GM12878 (cell line): Measurements from ENCODE around the gene KIF5C. TPM values are rescaled to one million over a fixed set of nuclear protein-coding genes. Genes with fewer than 3 reads are reported as not detected.

Source experiments
- ATAC-seq: fragments of 200-7000 bp; cut with Tn5 transposase; 3 replicates; pipeline ENCODE4 v1.9.1; 2020; ENCODE audit warnings: mild to moderate bottlenecking, moderate library complexity
- BruUV-seq: library from RNA; stranded (reverse); fragments of 400-500 nt; replicated peaks from 2 replicates; lab custom pipeline; 2021; lab: Mats Ljungman, UMichigan
- CTCF ChIA-PET: fragments of 300-600 bp; sonication (Branson Sonifier 250); formaldehyde crosslinking; extraction: SDS; loops from one replicate; lab custom pipeline; 2021; ENCODE audit warnings: inconsistent platforms; lab: Yijun Ruan, JAX
- POLR2A ChIA-PET: fragments of 350-600 bp; formaldehyde crosslinking; extraction: SDS; loops from one replicate; lab custom pipeline; 2021; ENCODE audit warnings: inconsistent platforms; lab: Charles Lee
- RAD21 ChIA-PET: fragments of 300-600 bp; sonication (Branson Sonifier 250); formaldehyde crosslinking; loops from one replicate; lab custom pipeline; 2023; ENCODE audit warnings: antibody characterized with exemption; ENCODE audit not compliant: unreplicated experiment; lab: Charles Lee
- SMC1A ChIA-PET: fragments of 300-600 bp; sonication (Branson Sonifier 250); formaldehyde crosslinking; loops from one replicate; lab custom pipeline; 2023; ENCODE audit not compliant: unreplicated experiment, uncharacterized antibody; lab: Charles Lee
- DNase-seq: peaks from one replicate; pipeline ENCODE4 v3.0.0-alpha.2; 2011; ENCODE audit warnings: low read depth, low spot score
- FAIRE-seq: peaks from 3 replicates; lab custom pipeline; 2011; peaks lifted over from hg19 to GRCh38; lab: Jason Lieb, UNC
- H2AFZ ChIP-seq: 2 replicates; pipeline ENCODE4 v1.6.0; 2011; ENCODE audit warnings: low read depth, low read length, control low read depth; ENCODE audit not compliant: control insufficient read depth
- H3K27ac ChIP-seq: 2 replicates; pipeline ENCODE4 v1.5.1; 2011; ENCODE audit warnings: control low read depth; ENCODE audit not compliant: control insufficient read depth, insufficient read depth
- H3K27me3 ChIP-seq, 2 experiments: replicated peaks in 1 of 2; 2 replicates each; pipeline versions ENCODE4 v1.6.0 to v1.6.1; 2011; ENCODE audit warnings: low read length in 1 of 2; ENCODE audit not compliant: control insufficient read depth in 2 of 2, insufficient read depth in 2 of 2
- H3K36me3 ChIP-seq, 2 experiments: 2 replicates each; pipeline ENCODE4 v1.5.1; 2011; ENCODE audit warnings: low read length in 1 of 2; ENCODE audit not compliant: control insufficient read depth in 2 of 2, insufficient read depth in 2 of 2
- H3K4me1 ChIP-seq: 2 replicates; pipeline ENCODE4 v1.6.1; 2011; ENCODE audit warnings: mild to moderate bottlenecking, low read length, moderate library complexity, mixed read lengths; ENCODE audit not compliant: control insufficient read depth, insufficient read depth
- H3K4me2 ChIP-seq: 2 replicates; pipeline ENCODE4 v1.6.0; 2011; ENCODE audit warnings: control low read depth; ENCODE audit not compliant: control insufficient read depth, insufficient read depth
- H3K4me3 ChIP-seq: fragments of 200-600 bp; sonication (generic); 2 replicates; pipeline ENCODE4 v1.5.1; 2016
- H3K79me2 ChIP-seq: 2 replicates; pipeline ENCODE4 v1.6.0; 2011; ENCODE audit warnings: low read length; ENCODE audit not compliant: control insufficient read depth, insufficient read depth
- H3K9ac ChIP-seq: 2 replicates; pipeline ENCODE4 v1.8.0; 2011; ENCODE audit warnings: low read length, control low read depth, mixed read lengths; ENCODE audit not compliant: control insufficient read depth, insufficient read depth
- H3K9me3 ChIP-seq: replicated peaks from 3 replicates; pipeline ENCODE4 v1.5.1; 2011; ENCODE audit warnings: mild to moderate bottlenecking, low read length; ENCODE audit not compliant: control insufficient read depth, insufficient read depth
- H4K20me1 ChIP-seq: 2 replicates; pipeline ENCODE4 v1.6.0; 2011; ENCODE audit not compliant: control insufficient read depth, insufficient read depth
- CHD2 ChIP-seq: IDR thresholded peaks from 2 replicates; pipeline ENCODE4 v1.6.1; 2011; ENCODE audit warnings: low read depth, low read length, improper control_type of control experiment, borderline replicate concordance
- POU2F2 ChIP-seq: IDR thresholded peaks from 3 replicates; pipeline ENCODE4 v1.6.1; 2011; ENCODE audit warnings: low read depth, mild to moderate bottlenecking, low read length, borderline replicate concordance
- SMAD1 ChIP-seq: fragments of 450-650 bp; IDR thresholded peaks from 2 replicates; pipeline ENCODE4 v1.6.1; 2018; ENCODE audit warnings: mild to moderate bottlenecking, low read depth; ENCODE audit not compliant: partially characterized antibody
- SREBF1 ChIP-seq: IDR thresholded peaks from 2 replicates; pipeline ENCODE4 v1.6.1; 2012; ENCODE audit warnings: mild to moderate bottlenecking, low read length
- SRF ChIP-seq, 2 experiments: IDR thresholded peaks; 2 replicates each; pipeline ENCODE4 v1.6.1; 2011; ENCODE audit warnings: low read depth in 2 of 2, low read length in 2 of 2, mild to moderate bottlenecking in 1 of 2, moderate library complexity in 1 of 2
- USF1 ChIP-seq: IDR thresholded peaks from 2 replicates; pipeline ENCODE4 v1.6.1; 2011; ENCODE audit warnings: borderline replicate concordance, low read depth, mild to moderate bottlenecking, moderate library complexity, mixed read lengths, low read length; ENCODE audit not compliant: insufficient read depth; ENCODE audit errors: extremely low read length
- WGBS: methylation state at CpG from one replicate; pipeline ENCODE4 v1.1.6; 2016; ENCODE audit warnings: low lambda C conversion rate; ENCODE audit not compliant: insufficient replicate concordance, insufficient coverage; ENCODE audit errors: missing lambda C conversion rate; 5-methylcytosine and 5-hydroxymethylcytosine counted together
- in situ Hi-C: fragments of 300-500 bp; cut with MboI; formaldehyde crosslinking; loops from 9 replicates; pipeline ENCODE4 v1.14.3; 2018; ENCODE audit warnings: mixed read lengths
- intact Hi-C: fragments of 100-400 bp; cut with micrococcal nuclease; formaldehyde crosslinking; loops from one replicate; pipeline ENCODE4 v1.14.2; 2022; ENCODE audit not compliant: unreplicated experiment
- polyA plus RNA-seq, 11 experiments: library from polyadenylated mRNA; depleted of rRNA in 4 of 11; unstranded in 6 of 11; stranded (reverse) in 5 of 11; fragments of >200 nt; fragmentation: Nextera tagmentation in 4 of 11; fragmentation: Illumina TruSeq in 1 of 11; extraction: Ambion mirVana in 4 of 11; extraction: Trizol in 1 of 11; gene quantifications; 1 replicate in 1 of 11; 2 replicates in 10 of 11; pipeline versions ENCODE4 v1.2.1 to v1.2.3, GENCODE V29; 2011 to 2016; ENCODE audit warnings: inconsistent platforms in 2 of 11, missing spikeins in 2 of 11, low read depth in 1 of 11
- total RNA-seq, 4 experiments: library from RNA; depleted of rRNA in 3 of 4; stranded (reverse); fragments of >200 nt in 3 of 4; fragmentation: Illumina TruSeq in 1 of 4; extraction: Trizol in 1 of 4; gene quantifications; 2 replicates each; pipeline versions ENCODE4 v1.2.1 to v1.2.3, GENCODE V29; 2013 to 2021
- TF ChIP-seq, protein P1 (sequence below): IDR thresholded peaks from 2 replicates; pipeline ENCODE4 v1.6.1; 2012; ENCODE audit warnings: low read depth, low read length, improper control_type of control experiment
- TF ChIP-seq, protein P2 (sequence below): fragments of 450-650 bp; IDR thresholded peaks from 2 replicates; pipeline ENCODE4 v1.6.1; 2017; ENCODE audit warnings: antibody characterized with exemption, mild to moderate bottlenecking, moderate library complexity

Gene KIF5C
- total and polyA plus RNA-seq, 10 of the 15 experiments (the other 5 are each of a cell fraction or from before 2014, with no cell fraction given): 0.08 to 0.49 (median 0.24) TPM

DNA sequence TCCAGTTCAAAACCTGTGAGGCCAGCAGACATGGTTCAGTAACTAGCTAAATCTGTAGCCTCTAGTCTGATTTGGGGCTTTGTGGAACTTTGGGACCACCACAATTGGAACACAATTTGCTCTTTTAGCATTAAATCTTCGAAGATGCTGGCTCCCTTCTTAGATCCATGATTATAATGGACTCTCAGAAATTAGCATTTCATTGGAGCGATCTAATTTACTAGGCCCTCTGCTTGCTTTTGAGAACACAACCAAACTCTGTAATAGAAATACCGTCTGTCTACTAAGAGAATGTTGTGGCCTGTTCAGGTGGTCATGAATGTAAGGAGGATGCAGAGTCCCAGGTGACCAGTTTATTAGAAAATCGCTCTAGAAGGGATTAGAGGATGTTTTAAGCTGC is 93.3 kb downstream of the KIF5C start:
- H3K4me3 ChIP-seq: no peak overlapping the region
- DNase-seq: no peak
- H3K9me3 ChIP-seq: no peaks in the 10 kb centered on the region
- no peak overlapping the region for H2AFZ ChIP-seq
- no peaks in the 10 kb centered on the region for H4K20me1 ChIP-seq
- no peak for TF ChIP-seq SREBF1
- no peak for TF ChIP-seq POU2F2
- no peak for TF ChIP-seq SRF (IDR thresholded peaks at IDR 0.05; ENCODE audit: low read depth in 2 of 2, low read length in 2 of 2)
- no peak for TF ChIP-seq USF1
- TF ChIP-seq, protein P1, sequence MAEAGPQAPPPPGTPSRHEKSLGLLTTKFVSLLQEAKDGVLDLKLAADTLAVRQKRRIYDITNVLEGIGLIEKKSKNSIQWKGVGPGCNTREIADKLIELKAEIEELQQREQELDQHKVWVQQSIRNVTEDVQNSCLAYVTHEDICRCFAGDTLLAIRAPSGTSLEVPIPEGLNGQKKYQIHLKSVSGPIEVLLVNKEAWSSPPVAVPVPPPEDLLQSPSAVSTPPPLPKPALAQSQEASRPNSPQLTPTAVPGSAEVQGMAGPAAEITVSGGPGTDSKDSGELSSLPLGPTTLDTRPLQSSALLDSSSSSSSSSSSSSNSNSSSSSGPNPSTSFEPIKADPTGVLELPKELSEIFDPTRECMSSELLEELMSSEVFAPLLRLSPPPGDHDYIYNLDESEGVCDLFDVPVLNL: no peak
- no peak for TF ChIP-seq SMAD1
- TF ChIP-seq, protein P2, sequence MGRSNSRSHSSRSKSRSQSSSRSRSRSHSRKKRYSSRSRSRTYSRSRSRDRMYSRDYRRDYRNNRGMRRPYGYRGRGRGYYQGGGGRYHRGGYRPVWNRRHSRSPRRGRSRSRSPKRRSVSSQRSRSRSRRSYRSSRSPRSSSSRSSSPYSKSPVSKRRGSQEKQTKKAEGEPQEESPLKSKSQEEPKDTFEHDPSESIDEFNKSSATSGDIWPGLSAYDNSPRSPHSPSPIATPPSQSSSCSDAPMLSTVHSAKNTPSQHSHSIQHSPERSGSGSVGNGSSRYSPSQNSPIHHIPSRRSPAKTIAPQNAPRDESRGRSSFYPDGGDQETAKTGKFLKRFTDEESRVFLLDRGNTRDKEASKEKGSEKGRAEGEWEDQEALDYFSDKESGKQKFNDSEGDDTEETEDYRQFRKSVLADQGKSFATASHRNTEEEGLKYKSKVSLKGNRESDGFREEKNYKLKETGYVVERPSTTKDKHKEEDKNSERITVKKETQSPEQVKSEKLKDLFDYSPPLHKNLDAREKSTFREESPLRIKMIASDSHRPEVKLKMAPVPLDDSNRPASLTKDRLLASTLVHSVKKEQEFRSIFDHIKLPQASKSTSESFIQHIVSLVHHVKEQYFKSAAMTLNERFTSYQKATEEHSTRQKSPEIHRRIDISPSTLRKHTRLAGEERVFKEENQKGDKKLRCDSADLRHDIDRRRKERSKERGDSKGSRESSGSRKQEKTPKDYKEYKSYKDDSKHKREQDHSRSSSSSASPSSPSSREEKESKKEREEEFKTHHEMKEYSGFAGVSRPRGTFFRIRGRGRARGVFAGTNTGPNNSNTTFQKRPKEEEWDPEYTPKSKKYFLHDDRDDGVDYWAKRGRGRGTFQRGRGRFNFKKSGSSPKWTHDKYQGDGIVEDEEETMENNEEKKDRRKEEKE: no peak
- TF ChIP-seq CHD2: no peak
- TF ChIP-seq, all 136 proteins: peak for 0
- H3K27ac ChIP-seq: no peak overlapping the region
- ChIA-PET CTCF (no interaction called here), POLR2A (no interaction called here), SMC1A (interaction anchor here (1.3 to 2.9 kb wide), 2 partner anchors 17 to 51 kb away, joined by 3 to 10 read pairs; no protein-coding TSS in a partner anchor), RAD21 (no interaction called here)
- no peaks in the 10 kb centered on the region for H3K27me3 ChIP-seq
- BruUV-seq: no TSS peak
- intact Hi-C loops: no loop called here
- H3K79me2 ChIP-seq: no peaks in the 10 kb centered on the region
- no peak overlapping the region for H3K4me2 ChIP-seq
- no peak overlapping the region for H3K9ac ChIP-seq
- no peaks in the 10 kb centered on the region for H3K36me3 ChIP-seq
- WGBS: 65% methylated on average over 4 of the region's 4 CpGs
- peaks cover 11% of the 10 kb centered on the region; the same call in 1 of the 2 replicates for H3K4me1 ChIP-seq
- no peak for ATAC-seq
- in situ Hi-C loops: no loop called here
- no peak for FAIRE-seq
